ENCODE data around the gene MRPL22.
"Not testable (repeated sequence)": the region's sequence is repeated elsewhere in the genome, so short reads cannot be mapped to it uniquely, and the experiment has no call there.

The MRPL22 gene

GRCh38 chr5:154943527-154943926, 2.7 kb downstream of the MRPL22 start:
- DNase-seq: no peak

DNA sequence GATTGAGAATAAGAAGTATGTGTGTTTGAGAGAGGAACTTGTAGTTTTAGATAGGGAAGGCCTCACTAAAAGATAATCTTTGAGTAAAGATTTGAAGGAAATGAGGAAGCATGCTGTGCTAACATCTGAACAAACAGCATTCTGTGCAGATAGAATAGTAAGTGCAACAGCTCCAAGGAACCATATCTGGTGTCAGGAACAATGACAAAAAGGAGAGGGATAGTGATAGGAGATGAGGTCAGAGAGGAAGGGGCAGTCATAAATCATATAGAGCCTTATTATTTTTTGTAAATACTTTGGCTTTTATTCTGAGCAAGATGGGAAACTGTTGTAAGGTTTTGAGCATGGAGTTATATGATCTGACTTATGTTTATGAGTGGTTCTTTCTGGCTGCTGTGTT, 3.8 kb downstream of the MRPL22 start:
- no peak for DNase-seq

DNA sequence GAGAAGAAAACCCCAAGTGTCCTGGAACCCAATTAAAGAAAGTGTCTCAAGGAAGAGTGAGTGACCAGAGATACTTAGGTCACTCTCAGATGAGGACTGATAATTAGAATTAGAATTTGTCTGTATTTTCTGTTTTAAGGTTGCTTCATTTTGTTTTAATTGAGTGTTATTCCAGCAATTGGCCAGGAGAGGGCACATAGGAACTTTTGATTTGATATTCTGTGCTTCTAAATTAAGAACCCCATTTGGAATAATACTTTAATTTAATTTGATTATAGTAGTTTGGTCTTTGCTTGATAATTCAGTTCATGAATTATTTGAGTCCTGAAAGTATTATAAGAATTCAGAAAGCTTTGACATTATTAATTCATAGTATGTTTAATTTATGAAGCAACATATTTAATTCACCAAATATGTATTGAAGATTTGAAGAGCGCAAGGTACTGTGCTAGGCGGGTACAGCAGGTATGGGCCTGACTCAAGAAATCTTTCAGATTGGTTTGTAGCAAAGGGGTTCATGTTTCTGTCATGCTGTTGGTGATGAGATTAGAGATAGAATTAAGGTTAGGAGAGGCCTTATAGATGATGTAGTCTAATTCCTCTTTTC, 4.9 kb downstream of the MRPL22 start:
- DNase-seq: no peak

DNA sequence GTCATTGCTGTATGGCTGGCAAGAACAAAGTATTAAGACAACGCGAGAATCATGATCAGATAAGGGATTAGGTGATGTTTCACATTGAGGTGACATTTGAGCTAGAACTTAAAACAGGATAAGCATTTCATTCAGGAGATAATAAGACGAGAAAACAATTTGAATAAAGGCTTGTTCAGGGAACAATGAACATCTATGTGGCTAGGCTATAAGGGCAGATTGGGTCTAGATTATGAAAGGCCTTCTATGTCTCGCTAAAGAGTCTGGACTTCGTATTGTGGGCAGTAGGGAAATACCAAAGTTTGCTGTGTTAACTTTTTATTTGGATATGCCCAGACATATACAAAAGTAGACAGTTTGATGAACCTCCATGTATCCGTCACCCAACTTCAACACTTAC, 6.9 kb downstream of the MRPL22 start:
- DNase-seq: no peak

DNA sequence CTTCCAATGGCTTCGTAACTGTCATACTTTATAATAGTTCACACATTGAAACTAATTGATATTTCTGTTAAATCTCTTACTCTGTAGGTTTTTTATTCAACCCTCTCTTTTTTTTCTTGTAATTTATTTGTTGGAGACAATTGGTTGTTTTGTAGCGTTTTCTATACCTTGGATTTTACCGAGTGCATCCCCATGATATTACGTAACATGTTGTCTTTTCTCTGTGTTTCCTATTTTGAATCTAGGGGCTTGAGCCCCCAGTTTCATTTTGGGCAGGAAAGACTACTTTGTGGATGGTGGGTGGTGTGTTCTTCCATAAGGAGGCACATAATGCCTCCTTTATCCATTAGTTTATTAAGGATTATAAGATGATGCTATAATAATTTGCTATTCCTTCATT, 7.4 kb downstream of the MRPL22 start:
- DNase-seq: no peak

DNA sequence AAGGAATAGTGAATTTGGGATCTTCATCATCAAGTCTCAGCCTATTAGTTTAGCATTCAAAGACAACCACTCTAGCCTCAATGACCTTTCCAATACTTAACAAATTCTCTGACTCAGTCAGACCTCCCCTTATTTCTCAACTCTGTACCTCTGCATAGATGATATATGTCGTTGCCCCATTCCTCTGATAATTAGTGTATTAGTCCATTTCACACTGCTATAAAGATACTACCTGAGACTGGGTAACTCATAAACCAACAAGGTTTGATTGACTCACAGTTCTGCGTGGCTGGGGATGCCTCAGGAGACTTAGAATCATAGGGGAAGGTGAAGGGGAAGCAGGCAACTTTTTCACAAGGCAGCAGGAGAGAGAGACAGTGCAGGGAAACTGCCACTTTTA, 8.9 kb downstream of the MRPL22 start:
- DNase-seq: no peak

- no peak for DNase-seq
Measured at GRCh38 chr5:154956712-154957111, 15.8 kb downstream of the MRPL22 start.

GRCh38 chr5:154962494-154962893, 21.6 kb downstream of the MRPL22 start:
- no peak for DNase-seq

DNA sequence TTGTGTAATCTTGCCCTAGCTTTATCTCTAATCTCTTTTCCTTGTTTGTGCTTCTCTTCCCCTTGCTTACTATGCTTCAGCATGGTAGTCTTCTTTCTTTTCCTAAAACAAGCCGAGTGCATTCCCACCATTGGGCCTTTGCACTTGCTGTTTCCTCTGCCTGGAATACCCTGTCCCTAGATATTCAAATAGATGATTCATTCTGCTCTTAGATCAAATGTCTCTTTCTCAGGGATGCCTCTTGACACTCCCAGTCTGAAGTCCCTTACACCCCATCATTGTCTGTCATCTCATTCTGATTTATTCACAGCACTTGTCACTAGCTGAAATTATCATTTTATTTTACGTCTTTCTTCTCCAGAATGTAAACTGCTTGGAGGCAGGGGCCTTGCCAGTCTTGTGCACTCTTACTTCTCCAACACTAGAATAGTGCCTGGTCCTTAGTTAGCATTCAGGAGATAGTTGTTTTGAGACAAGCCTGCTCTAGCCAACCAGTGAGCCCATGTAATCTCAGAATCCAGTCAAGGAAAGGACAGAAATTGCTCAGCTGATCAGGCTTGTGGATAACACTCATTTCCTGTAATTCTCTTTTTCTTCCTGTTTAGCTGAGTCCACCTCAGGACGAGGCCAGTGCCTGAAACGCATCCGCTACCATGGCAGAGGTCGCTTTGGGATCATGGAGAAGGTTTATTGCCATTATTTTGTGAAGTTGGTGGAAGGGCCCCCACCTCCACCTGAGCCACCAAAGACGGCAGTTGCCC, 25.4 kb downstream of the MRPL22 start:
- DNase-seq: no peak

GRCh38 chr5:154966874-154967273, 26.0 kb downstream of the MRPL22 start:
- no peak for DNase-seq

- DNase-seq: no peak
Measured at GRCh38 chr5:154967421-154968024, 26.6 kb downstream of the MRPL22 start.

DNA sequence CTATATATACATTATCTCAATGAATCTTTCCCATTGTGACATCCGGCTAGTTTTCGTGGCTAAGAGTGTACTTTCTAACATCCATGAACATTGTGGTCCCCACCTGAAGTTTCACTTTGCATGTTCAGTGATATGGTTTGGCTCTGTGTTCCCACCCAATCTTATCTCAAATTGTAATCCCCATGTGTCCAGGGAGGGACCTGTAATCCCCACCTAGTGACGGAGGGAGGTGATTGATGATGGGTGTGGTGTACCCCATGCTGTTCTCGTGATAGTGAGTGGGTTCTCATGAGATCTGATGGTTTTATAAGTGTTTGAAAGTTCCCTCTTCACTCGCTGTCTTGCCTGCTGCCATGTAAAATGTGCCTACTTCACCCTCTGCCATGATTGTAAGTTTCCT, 28.1 kb downstream of the MRPL22 start:
- DNase-seq: no peak

GRCh38 chr5:154970759-154971158, 29.9 kb downstream of the MRPL22 start:
- no peak for DNase-seq

GRCh38 chr5:154971501-154971900, 30.6 kb downstream of the MRPL22 start:
- no peak for DNase-seq

DNA sequence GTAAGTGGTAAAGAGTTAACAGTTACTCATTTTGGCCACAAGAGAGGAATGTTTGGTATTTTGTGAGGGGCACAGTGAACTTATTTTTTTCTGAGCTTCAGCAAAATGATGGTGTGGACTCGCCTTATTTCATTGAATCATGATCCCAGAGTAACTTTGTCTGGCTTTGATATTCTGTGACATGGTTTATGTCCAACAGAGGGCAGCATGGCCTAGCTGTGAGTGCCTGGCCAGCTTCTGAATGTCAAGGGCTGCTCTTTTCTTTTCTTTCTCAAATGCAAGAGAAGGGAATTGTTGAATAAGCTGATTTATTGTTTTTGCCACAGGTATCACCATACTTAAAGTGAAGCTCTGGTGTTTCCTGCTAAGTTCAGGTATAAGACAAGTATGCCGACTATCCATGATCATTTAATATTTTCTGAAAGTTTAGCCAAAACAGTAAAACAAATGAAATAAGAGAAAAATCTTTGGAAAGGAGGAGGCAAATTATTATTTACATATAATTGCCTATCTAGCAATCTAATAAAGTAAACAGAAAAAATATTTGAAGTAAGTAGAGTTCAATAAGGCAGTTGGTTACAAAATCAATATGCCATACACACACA, 31.7 kb downstream of the MRPL22 start:
- no peak for DNase-seq

DNA sequence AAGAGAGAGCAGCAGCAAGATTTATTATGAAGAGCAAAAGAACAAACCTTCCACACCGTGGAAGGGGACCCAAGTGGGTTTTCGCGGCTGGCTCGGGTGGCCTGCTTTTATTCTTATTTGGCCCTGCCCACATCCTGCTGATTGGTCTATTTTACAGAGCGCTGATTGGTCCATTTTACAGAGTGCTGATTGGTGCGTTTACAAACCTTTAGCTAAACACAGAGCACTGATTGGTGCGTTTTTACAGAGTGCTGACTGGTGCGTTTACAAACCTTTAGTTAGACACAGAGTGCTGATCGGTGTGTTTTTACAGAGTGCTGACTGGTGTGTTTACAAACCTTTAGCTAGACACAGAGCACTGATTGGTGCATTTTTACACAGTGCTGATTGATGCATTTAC, 35.2 kb downstream of the MRPL22 start:
- DNase-seq: not testable (repeated sequence)

GRCh38 chr5:154977409-154977808, 36.5 kb downstream of the MRPL22 start:
- DNase-seq: no peak

DNA sequence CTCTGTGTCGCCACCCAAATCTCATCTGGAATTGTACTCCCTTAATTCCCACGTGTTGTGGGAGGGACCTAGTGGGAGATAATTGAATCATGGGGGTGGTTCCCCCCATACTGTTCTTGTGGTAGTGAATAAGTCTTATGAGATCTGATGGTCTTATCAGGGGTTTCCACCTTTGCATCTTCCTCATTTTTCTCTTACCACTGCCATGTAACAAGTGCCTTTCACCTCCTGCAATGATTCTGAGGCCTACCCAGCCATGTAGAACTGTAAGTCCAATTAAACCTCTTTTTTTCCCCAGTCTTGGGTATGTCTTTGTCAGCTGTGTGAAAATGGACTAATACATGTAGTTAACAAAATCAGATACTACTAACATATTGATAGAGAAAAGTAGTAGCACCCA, 37.4 kb downstream of the MRPL22 start:
- DNase-seq: not testable (repeated sequence)

- no peak for DNase-seq
Measured at GRCh38 chr5:154984946-154985516, 44.2 kb downstream of the MRPL22 start.

DNA sequence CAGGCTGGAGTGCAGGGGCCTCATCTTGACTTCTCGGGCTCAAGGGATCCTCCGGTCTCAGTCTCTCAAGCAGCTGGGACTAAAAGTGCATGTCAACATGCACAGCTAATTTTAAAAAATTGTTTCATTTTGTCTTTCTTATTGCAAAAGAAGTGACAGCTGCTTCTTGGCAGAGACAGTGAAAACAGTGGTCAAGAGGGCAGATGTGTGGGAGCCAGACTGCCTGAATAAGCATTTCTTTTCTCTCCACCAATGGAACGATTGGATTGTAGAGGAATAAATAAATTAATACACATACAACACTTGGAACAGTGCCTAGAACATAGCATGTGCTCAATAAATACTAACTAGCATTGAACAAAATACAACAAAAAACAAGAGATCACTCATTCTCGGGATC, 45.3 kb downstream of the MRPL22 start:
- no peak for DNase-seq

DNA sequence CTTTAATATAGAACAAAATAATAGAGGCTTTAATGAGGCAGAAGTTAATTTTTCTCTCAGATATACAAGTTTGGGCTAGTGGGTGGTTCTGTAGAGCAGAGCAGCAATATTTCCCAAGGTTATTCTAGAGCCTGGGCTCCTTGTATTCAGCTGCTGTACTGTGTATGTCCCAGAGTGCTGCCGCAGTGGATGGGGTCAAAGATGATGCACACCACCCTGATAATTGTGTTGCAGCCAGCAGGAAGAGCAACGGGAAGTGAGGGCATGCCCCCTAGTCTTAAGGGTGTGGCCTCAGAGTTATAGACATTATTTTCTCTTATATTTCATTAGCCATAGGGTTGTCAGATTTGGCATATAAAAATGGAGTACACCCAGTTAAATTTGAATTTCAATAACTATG, 48.8 kb downstream of the MRPL22 start:
- no peak for DNase-seq

DNA sequence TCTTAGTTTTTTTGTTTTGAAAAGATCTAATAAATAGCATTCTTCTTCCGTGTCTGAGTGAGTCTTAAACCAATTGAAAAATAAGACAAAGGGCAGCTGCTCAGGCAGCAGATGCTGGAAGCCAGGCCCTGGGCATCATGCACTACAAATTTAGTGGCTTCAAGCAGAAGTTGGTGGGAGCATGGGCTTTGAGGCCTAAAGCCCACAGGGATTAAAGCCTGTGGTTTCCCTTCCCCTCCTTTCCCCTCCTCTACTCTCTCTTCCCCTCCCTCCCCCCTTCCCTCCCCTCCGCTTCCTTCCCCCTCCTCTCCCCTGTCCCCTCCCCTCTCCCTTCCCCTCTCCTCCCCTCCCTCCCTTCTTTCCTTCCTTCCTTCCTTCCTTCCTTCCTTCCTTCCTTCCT, 52.6 kb downstream of the MRPL22 start:
- no peak for DNase-seq

DNA sequence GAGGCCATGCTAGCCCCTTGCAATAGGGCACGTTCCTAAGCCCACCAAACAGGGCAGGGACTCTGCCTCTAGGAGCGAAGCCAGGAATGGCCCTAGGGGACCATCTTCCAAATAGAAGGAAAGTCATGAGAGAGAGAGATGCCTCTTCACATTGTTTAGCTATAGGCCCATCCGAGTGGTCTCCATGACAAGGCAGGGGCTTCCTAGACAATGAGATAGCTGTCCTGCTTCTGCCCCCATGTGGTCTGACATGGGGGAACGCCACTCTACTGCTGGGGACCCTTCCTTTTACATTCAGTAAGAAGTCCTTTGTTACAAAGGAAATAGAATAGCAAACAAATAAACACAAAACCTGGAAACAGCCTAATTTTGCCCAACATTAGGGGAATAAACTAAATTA, 54.8 kb downstream of the MRPL22 start:
- DNase-seq: no peak

GRCh38 chr5:154997746-154998145, 56.9 kb downstream of the MRPL22 start:
- no peak for DNase-seq
